Measurements from ENCODE around the gene MAP7. TPM values are rescaled to one million over a fixed set of nuclear protein-coding genes. Genes with fewer than 3 reads are reported as not detected.

Gene MAP7
- total and polyA plus RNA-seq, 4 donors: 3.2 to 17.5 (median 8.3) TPM

DNA sequence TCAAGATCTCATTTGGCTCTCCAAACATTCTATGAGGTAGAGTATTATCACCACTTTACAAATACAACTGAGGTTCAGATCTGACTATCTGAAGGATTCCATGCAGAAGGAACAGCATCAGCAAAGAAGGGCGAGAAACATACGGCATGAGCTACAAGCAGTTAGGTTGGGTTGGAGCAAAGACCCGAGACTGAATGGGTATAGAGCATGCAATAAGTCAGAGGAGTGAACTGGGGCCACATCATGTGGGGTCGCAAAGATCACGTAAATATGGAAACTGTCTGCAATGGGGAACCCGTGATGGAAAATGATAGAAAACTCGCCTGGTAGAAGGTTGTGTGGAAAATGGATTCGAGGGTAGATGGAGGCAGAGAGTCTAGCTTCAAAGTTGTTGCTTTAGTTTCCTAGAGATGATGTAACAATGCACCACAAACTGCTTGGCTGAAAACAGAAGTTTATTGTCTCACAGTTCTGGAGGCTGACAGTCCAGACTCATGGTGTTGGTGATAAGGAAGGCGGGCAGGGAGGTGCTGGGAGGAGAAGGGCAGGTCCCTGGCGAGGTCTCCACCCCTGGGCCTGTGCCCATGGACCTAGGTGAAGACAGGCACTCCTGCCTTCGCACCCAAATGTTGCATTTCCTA, 216.3 kb downstream of the MAP7 start:
- H3K4me1 ChIP-seq (ENCODE audit: control insufficient read depth in 4 of 4, insufficient read depth in 4 of 4, low read length in 3 of 4): no peaks in the 10 kb centered on the region
- H3K9me3 ChIP-seq (ENCODE audit: control insufficient read depth in 4 of 4, low read length in 3 of 4): no peaks in the 10 kb centered on the region
- DNase-seq (ENCODE audit: low spot score): peak; percentile 49
- WGBS: 89% methylated on average over 11 of the region's 11 CpGs
- H3K4me3 ChIP-seq (ENCODE audit: low read depth in 1 of 3, low read length in 3 of 3): no peak overlapping the region
- TF ChIP-seq MAX (IDR thresholded peaks at IDR 0.05) (no peak), JUND (IDR thresholded peaks at IDR 0.05) (no peak), YY1 (IDR thresholded peaks at IDR 0.05) (no peak), FOXA1 (IDR thresholded peaks at IDR 0.05) (no peak), RXRA (IDR thresholded peaks at IDR 0.05) (no peak), HNF4A (conservative IDR thresholded peaks at IDR 0.05) (no peak), TAF1 (conservative IDR thresholded peaks at IDR 0.05) (no peak), FOXA2 (IDR thresholded peaks at IDR 0.05) (no peak), SP1 (IDR thresholded peaks at IDR 0.05) (no peak), EGR1 (IDR thresholded peaks at IDR 0.05; ENCODE audit: low read depth in 2 of 2) (no peak), CTCF (IDR thresholded peaks at IDR 0.05; ENCODE audit: low read depth, low read length, missing input control) (no peak), NR2F2 (IDR thresholded peaks at IDR 0.05) (no peak), HNF4G (IDR thresholded peaks at IDR 0.05) (no peak)
- TF ChIP-seq, protein P1, sequence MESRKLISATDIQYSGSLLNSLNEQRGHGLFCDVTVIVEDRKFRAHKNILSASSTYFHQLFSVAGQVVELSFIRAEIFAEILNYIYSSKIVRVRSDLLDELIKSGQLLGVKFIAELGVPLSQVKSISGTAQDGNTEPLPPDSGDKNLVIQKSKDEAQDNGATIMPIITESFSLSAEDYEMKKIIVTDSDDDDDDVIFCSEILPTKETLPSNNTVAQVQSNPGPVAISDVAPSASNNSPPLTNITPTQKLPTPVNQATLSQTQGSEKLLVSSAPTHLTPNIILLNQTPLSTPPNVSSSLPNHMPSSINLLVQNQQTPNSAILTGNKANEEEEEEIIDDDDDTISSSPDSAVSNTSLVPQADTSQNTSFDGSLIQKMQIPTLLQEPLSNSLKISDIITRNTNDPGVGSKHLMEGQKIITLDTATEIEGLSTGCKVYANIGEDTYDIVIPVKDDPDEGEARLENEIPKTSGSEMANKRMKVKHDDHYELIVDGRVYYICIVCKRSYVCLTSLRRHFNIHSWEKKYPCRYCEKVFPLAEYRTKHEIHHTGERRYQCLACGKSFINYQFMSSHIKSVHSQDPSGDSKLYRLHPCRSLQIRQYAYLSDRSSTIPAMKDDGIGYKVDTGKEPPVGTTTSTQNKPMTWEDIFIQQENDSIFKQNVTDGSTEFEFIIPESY (IDR thresholded peaks at IDR 0.05): no peak
- TF ChIP-seq, protein P2, sequence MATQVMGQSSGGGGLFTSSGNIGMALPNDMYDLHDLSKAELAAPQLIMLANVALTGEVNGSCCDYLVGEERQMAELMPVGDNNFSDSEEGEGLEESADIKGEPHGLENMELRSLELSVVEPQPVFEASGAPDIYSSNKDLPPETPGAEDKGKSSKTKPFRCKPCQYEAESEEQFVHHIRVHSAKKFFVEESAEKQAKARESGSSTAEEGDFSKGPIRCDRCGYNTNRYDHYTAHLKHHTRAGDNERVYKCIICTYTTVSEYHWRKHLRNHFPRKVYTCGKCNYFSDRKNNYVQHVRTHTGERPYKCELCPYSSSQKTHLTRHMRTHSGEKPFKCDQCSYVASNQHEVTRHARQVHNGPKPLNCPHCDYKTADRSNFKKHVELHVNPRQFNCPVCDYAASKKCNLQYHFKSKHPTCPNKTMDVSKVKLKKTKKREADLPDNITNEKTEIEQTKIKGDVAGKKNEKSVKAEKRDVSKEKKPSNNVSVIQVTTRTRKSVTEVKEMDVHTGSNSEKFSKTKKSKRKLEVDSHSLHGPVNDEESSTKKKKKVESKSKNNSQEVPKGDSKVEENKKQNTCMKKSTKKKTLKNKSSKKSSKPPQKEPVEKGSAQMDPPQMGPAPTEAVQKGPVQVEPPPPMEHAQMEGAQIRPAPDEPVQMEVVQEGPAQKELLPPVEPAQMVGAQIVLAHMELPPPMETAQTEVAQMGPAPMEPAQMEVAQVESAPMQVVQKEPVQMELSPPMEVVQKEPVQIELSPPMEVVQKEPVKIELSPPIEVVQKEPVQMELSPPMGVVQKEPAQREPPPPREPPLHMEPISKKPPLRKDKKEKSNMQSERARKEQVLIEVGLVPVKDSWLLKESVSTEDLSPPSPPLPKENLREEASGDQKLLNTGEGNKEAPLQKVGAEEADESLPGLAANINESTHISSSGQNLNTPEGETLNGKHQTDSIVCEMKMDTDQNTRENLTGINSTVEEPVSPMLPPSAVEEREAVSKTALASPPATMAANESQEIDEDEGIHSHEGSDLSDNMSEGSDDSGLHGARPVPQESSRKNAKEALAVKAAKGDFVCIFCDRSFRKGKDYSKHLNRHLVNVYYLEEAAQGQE (IDR thresholded peaks at IDR 0.05): no peak
- no peak overlapping the region for H3K27ac ChIP-seq (ENCODE audit: low read depth in 1 of 2, low read length in 2 of 2)
- no peaks in the 10 kb centered on the region for H3K36me3 ChIP-seq (ENCODE audit: control insufficient read depth in 4 of 4, insufficient read depth in 3 of 4, low read depth in 1 of 4, low read length in 3 of 4)
- no peaks in the 10 kb centered on the region for H3K27me3 ChIP-seq (ENCODE audit: control insufficient read depth in 4 of 4, insufficient read depth in 4 of 4, low read length in 3 of 4)
- H3K9ac ChIP-seq (ENCODE audit: low read depth in 1 of 2, low read length in 2 of 2): no peak overlapping the region

- 87% methylated on average over 1 of the region's 1 CpG for WGBS
- H3K4me3 ChIP-seq (ENCODE audit: low read depth in 1 of 3, low read length in 3 of 3): no peak overlapping the region
- no peak for DNase-seq (ENCODE audit: low spot score)
- no peaks in the 10 kb centered on the region for H3K4me1 ChIP-seq (ENCODE audit: control insufficient read depth in 4 of 4, insufficient read depth in 4 of 4, low read length in 3 of 4)
- no peak overlapping the region for H3K27ac ChIP-seq (ENCODE audit: low read depth in 1 of 2, low read length in 2 of 2)
- no peaks in the 10 kb centered on the region for H3K36me3 ChIP-seq (ENCODE audit: control insufficient read depth in 4 of 4, insufficient read depth in 3 of 4, low read depth in 1 of 4, low read length in 3 of 4)
- no peaks in the 10 kb centered on the region for H3K27me3 ChIP-seq (ENCODE audit: control insufficient read depth in 4 of 4, insufficient read depth in 4 of 4, low read length in 3 of 4)
- no peak overlapping the region for H3K9ac ChIP-seq (ENCODE audit: low read depth in 1 of 2, low read length in 2 of 2)
- H3K9me3 ChIP-seq (ENCODE audit: control insufficient read depth in 4 of 4, low read length in 3 of 4): no peaks in the 10 kb centered on the region
- TF ChIP-seq, protein P1 (IDR thresholded peaks at IDR 0.05): no peak
- TF ChIP-seq YY1 (IDR thresholded peaks at IDR 0.05): no peak
- TF ChIP-seq HNF4G (IDR thresholded peaks at IDR 0.05): no peak
- no peak for TF ChIP-seq ATF3 (IDR thresholded peaks at IDR 0.05)
- TF ChIP-seq JUND (IDR thresholded peaks at IDR 0.05): no peak
- no peak for TF ChIP-seq FOXA1 (IDR thresholded peaks at IDR 0.05)
- TF ChIP-seq, protein P2 (IDR thresholded peaks at IDR 0.05): no peak
Observed at GRCh38 chr6:136331461-136331860, 218.8 kb downstream of the MAP7 start.
